ENCODE data around the gene RAB40C. TPM values are rescaled to one million over a fixed set of nuclear protein-coding genes. Genes with fewer than 3 reads are reported as not detected.

RAB40C gene
- total and polyA plus RNA-seq, 2 experiments from 2014 or later = 30.2 to 32.7 TPM

DNA sequence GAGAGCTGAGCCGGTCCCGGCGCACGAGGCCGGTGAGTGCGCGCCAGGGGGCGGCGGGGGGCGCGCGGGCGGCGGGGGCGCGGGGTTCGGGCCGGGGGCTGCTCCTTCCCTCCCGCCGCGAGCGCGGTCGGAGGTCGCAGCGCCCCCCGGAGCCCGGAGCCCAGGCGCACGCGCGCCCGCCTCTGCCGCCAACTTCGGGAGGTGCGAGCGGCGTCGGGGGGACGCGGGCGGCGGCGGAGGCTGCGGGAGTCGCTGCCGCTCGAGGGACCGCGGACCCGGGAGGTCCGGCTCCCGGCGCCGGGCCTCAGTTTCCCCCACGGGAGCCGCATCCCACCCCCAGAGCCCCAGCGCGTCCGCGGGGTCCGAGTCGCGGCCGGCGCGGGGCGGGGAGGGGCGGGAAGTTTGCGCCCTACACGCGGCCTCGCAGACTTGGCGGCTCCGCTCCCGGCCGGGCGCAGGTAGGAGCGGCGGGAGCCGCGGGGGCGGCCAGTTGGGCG is 29.6 kb upstream of the RAB40C start, which contains the start of gene PRR35:
Gene PRR35, plus strand, starts transcription at position 191 of the 497 bp plus-strand sequence. CDS start 2,901 bp downstream, outside the sequence.
- peak within 1 kb of the TSS; percentile 79 for H3K4me2 ChIP-seq

DNA sequence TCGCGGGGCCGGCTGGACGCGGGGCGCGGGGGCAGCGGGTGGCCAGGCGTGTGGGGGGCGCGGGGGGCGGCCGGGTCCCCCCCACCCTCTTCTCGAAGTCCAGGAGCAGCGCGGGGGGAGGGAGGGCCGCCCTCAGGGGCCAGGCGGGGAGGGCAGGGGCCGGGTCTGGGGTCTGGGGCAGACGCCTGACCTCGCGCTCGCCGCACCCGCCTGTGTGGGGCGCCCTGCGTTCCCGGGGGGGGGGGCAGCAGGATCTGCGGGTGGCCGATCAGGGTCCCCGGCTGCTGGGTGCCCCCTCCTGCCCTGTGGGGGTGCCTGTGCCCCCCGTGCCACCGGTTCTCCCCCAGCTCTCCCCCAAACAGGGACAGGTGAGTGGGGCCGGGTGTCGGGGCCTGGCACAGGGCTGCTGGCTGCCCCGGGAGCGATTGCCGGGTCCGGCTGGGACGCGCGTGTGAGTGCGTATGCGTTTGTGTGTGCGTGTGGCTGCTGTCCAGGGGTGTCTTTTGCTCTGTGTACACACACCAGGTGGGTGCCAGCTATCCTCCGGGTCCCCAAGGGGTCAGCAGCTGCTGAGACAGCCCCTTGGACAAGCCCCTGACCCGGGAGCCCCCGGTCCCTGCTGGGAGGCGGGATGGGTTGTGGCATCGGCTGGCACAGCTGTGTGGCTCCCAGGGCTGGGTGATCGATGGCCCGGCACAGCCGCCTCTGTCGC is 29.0 kb upstream of the RAB40C start:
- Histone ChIP-seq H3K4me1 (ENCODE audit: insufficient read depth) (peaks cover 12% of the 10 kb centered on the region), H3K27me3 (peaks cover 30% of the 10 kb centered on the region), H3K9me3 (ENCODE audit: low read depth) (no peaks in the 10 kb centered on the region), H3K27ac (no peak overlapping the region), H3K36me3 (replicated peaks; ENCODE audit: insufficient read depth, low read depth) (no peaks in the 10 kb centered on the region), H3K9me2 (replicated peaks; ENCODE audit: insufficient read depth) (no peaks in the 10 kb centered on the region), H2AFZ (no peak overlapping the region), H4K20me1 (ENCODE audit: insufficient read depth, poor library complexity, severe bottlenecking) (no peaks in the 10 kb centered on the region), H3K4me3 (no peak overlapping the region), H3K4me2 (no peak overlapping the region), H3K79me2 (no peaks in the 10 kb centered on the region)
- WGBS (ENCODE audit: low lambda C conversion rate, missing lambda C conversion rate) = 85% methylated on average over 13 of the region's 54 CpGs
- no peak for DNase-seq (ENCODE audit: low spot score)
- no peak for TF ChIP-seq EZH2phosphoT487 (IDR thresholded peaks at IDR 0.05; ENCODE audit: low read depth, severe bottlenecking, unreplicated experiment)
- TF ChIP-seq EZH2 (IDR thresholded peaks at IDR 0.05; ENCODE audit: borderline replicate concordance) = peak; percentile 80
- TF ChIP-seq, protein P1, sequence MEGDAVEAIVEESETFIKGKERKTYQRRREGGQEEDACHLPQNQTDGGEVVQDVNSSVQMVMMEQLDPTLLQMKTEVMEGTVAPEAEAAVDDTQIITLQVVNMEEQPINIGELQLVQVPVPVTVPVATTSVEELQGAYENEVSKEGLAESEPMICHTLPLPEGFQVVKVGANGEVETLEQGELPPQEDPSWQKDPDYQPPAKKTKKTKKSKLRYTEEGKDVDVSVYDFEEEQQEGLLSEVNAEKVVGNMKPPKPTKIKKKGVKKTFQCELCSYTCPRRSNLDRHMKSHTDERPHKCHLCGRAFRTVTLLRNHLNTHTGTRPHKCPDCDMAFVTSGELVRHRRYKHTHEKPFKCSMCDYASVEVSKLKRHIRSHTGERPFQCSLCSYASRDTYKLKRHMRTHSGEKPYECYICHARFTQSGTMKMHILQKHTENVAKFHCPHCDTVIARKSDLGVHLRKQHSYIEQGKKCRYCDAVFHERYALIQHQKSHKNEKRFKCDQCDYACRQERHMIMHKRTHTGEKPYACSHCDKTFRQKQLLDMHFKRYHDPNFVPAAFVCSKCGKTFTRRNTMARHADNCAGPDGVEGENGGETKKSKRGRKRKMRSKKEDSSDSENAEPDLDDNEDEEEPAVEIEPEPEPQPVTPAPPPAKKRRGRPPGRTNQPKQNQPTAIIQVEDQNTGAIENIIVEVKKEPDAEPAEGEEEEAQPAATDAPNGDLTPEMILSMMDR (IDR thresholded peaks at IDR 0.05; ENCODE audit: poor library complexity) = no peak

More for the DNA sequence above, 29.6 kb upstream of the RAB40C start, which contains the start of gene PRR35:
- Histone ChIP-seq H3K9me3 (ENCODE audit: low read depth) (no peaks in the 10 kb centered on the region), H3K27me3 (peaks cover 30% of the 10 kb centered on the region), H3K36me3 (replicated peaks; ENCODE audit: insufficient read depth, low read depth) (no peaks in the 10 kb centered on the region), H4K20me1 (ENCODE audit: insufficient read depth, poor library complexity, severe bottlenecking) (no peaks in the 10 kb centered on the region), H3K79me2 (no peaks in the 10 kb centered on the region), H3K4me1 (ENCODE audit: insufficient read depth) (peaks cover 6% of the 10 kb centered on the region), H2AFZ (no peak within 1 kb of the TSS), H3K4me3 (no peak within 1 kb of the TSS), H3K9me2 (replicated peaks; ENCODE audit: insufficient read depth) (no peaks in the 10 kb centered on the region), H3K27ac (no peak within 1 kb of the TSS)
- 0% methylated on average over 3 of the region's 84 CpGs for WGBS (ENCODE audit: low lambda C conversion rate, missing lambda C conversion rate)
- DNase-seq (ENCODE audit: low spot score) = no peak
- TF ChIP-seq EZH2phosphoT487 (IDR thresholded peaks at IDR 0.05; ENCODE audit: low read depth, severe bottlenecking, unreplicated experiment) = peak; percentile 77
- TF ChIP-seq, protein P1 (IDR thresholded peaks at IDR 0.05; ENCODE audit: poor library complexity) = no peak
- TF ChIP-seq EZH2 (IDR thresholded peaks at IDR 0.05; ENCODE audit: borderline replicate concordance) = peak; percentile 76

DNA sequence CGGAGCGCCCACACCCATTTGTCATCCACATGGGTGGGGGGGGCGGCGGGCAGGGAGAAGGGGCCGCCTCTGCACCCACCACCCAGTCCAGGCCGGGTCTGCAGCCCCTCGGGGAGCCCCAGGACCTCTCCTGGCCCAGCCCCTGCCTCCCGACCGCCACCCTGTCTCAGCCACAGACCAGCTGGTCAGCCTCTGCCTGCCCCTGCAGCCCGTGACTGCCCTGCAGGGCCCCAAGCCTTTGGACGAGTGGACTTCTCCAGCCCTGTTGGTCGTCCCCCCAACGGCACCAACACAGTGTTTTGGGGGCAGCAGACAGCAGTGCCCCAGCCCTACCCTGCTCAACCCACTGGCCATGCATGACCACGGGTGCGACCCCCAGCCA is 28.5 kb upstream of the RAB40C start:
- peaks cover 30% of the 10 kb centered on the region for H3K27me3 ChIP-seq
- H3K36me3 ChIP-seq (replicated peaks; ENCODE audit: insufficient read depth, low read depth) = no peaks in the 10 kb centered on the region
- DNase-seq (ENCODE audit: low spot score) = no peak
- H2AFZ ChIP-seq = no peak overlapping the region
- 76% methylated on average over 8 of the region's 15 CpGs for WGBS (ENCODE audit: low lambda C conversion rate, missing lambda C conversion rate)
- H3K4me2 ChIP-seq = no peak overlapping the region
- H3K4me3 ChIP-seq = no peak overlapping the region
- peaks cover 17% of the 10 kb centered on the region for H3K4me1 ChIP-seq (ENCODE audit: insufficient read depth)
- no peaks in the 10 kb centered on the region for H3K79me2 ChIP-seq
- TF ChIP-seq, protein P1 (IDR thresholded peaks at IDR 0.05; ENCODE audit: poor library complexity) = no peak
- TF ChIP-seq EZH2phosphoT487 (IDR thresholded peaks at IDR 0.05; ENCODE audit: low read depth, severe bottlenecking, unreplicated experiment) (no peak), EZH2 (IDR thresholded peaks at IDR 0.05; ENCODE audit: borderline replicate concordance) (no peak)
- no peaks in the 10 kb centered on the region for H4K20me1 ChIP-seq (ENCODE audit: insufficient read depth, poor library complexity, severe bottlenecking)
- no peaks in the 10 kb centered on the region for H3K9me2 ChIP-seq (replicated peaks; ENCODE audit: insufficient read depth)
- H3K27ac ChIP-seq = no peak overlapping the region
- no peaks in the 10 kb centered on the region for H3K9me3 ChIP-seq (ENCODE audit: low read depth)

Measured in hepatocyte (in vitro differentiated cells).